Gastroesophageal sphincter (tissue), 3 donors: ENCODE measurements around the gene CCNH.

Experiments
- CTCF ChIP-seq, 4 experiments: fragments of 200-600 bp in 2 of 4; fragments of 450-650 bp in 2 of 4; sonication (generic) in 1 of 4; IDR thresholded peaks; one replicate each; pipeline ENCODE4 v1.5.1; 2017 to 2019; ENCODE audit warnings: antibody characterized with exemption in 4 of 4, mild to moderate bottlenecking in 2 of 4, moderate library complexity in 2 of 4
- EP300 ChIP-seq: sonication (generic); formaldehyde crosslinking; IDR thresholded peaks from one replicate; pipeline ENCODE4 v1.6.1; 2017; ENCODE audit warnings: antibody characterized with exemption, mild to moderate bottlenecking
- POLR2A ChIP-seq, 2 donors: fragments of 450-650 bp; IDR thresholded peaks; one replicate each; pipeline ENCODE4 v1.6.1; 2017; ENCODE audit warnings: antibody characterized with exemption in 2 of 2, mild to moderate bottlenecking in 2 of 2, moderate library complexity in 1 of 2
- POLR2AphosphoS5 ChIP-seq: sonication (generic); formaldehyde crosslinking; IDR thresholded peaks from one replicate; pipeline ENCODE4 v1.6.1; 2017; ENCODE audit warnings: antibody characterized with exemption

DNA sequence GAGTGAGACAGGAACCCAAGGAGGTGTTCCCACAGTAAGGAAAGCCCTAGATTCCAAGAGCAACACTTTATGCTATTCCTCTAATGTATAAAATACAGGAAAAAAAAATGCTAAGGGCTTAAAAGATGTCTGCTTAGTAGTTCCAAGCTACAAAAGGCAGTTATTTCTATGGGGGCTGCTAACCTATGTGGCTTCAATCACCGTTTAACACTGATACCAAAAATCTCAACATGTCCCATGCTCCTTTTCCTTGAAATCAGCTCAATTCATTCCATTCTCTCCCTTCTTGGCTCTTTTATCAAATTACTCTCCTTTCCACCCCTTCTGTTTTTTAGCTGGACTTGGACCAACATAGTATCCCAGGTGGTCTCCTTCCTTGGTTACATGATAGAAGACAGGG is 20.6 kb downstream of the CCNH start:
- TF ChIP-seq CTCF (IDR thresholded peaks at IDR 0.05): no peak
- no peak for TF ChIP-seq POLR2AphosphoS5
- no peak for TF ChIP-seq POLR2A (IDR thresholded peaks at IDR 0.05)
- no peak for TF ChIP-seq EP300
